NCI-H69 (cell line): ENCODE results near the gene TLK1.
A peak's percentile ranks its signal among the peaks of the same experiment; 100 is the strongest.
"Not testable (repeated sequence)": the region's sequence is repeated elsewhere in the genome, so short reads cannot be mapped to it uniquely, and the experiment has no call there.

Experiments used
- DNase-seq: peaks from one replicate; lab custom pipeline; 2025; lab: John Stamatoyannopoulos, UW

The TLK1 gene

GRCh38 chr2:171142398-171142797 lies 18.3 kb downstream of the TLK1 start:
- no peak for DNase-seq

- no peak for DNase-seq
These were observed 19.4 kb downstream of the TLK1 start for GRCh38 chr2:171141320-171141719.

- no peak for DNase-seq
These were observed 20.8 kb downstream of the TLK1 start for GRCh38 chr2:171139860-171140259.

GRCh38 chr2:171136024-171136423 lies 24.7 kb downstream of the TLK1 start:
- no peak for DNase-seq

- DNase-seq, result no peak
These were observed 26.0 kb downstream of the TLK1 start for GRCh38 chr2:171134624-171135230.

- DNase-seq, result no peak
These were observed 28.6 kb downstream of the TLK1 start for GRCh38 chr2:171132086-171132485.

GRCh38 chr2:171128461-171128860 lies 32.2 kb downstream of the TLK1 start:
- DNase-seq, result no peak

GRCh38 chr2:171124541-171124940 lies 36.2 kb downstream of the TLK1 start:
- no peak for DNase-seq

GRCh38 chr2:171109571-171109970 lies 51.1 kb downstream of the TLK1 start:
- DNase-seq, result no peak

- DNase-seq, result no peak
These were observed 51.7 kb downstream of the TLK1 start for GRCh38 chr2:171109020-171109419.

- DNase-seq, result no peak
These were observed 52.9 kb downstream of the TLK1 start for GRCh38 chr2:171107803-171108202.

- DNase-seq, result no peak
These were observed 56.3 kb downstream of the TLK1 start for GRCh38 chr2:171104379-171104778.

GRCh38 chr2:171102802-171103201 lies 57.9 kb downstream of the TLK1 start:
- DNase-seq, result peak; percentile 67

GRCh38 chr2:171100370-171100769 lies 60.3 kb downstream of the TLK1 start:
- DNase-seq, result no peak

- no peak for DNase-seq
These were observed 62.1 kb downstream of the TLK1 start for GRCh38 chr2:171098607-171099006.

- DNase-seq, result no peak
These were observed 65.6 kb downstream of the TLK1 start for GRCh38 chr2:171095014-171095582.

GRCh38 chr2:171091517-171091916 lies 69.2 kb downstream of the TLK1 start:
- not testable (repeated sequence) for DNase-seq

- DNase-seq, result no peak
These were observed 71.2 kb downstream of the TLK1 start for GRCh38 chr2:171089489-171089888.

GRCh38 chr2:171088057-171088834 lies 72.4 kb downstream of the TLK1 start:
- DNase-seq, result no peak

- no peak for DNase-seq
These were observed 73.1 kb downstream of the TLK1 start for GRCh38 chr2:171087547-171087946.

- peak; percentile 47 for DNase-seq
These were observed 74.1 kb downstream of the TLK1 start for GRCh38 chr2:171086352-171087290.

GRCh38 chr2:171084128-171084527 lies 76.6 kb downstream of the TLK1 start:
- peak; percentile 78 for DNase-seq
